GF-D8 (cell line): ENCODE data around the gene KRTAP9-9.
"Not testable (repeated sequence)": the region's sequence is repeated elsewhere in the genome, so short reads cannot be mapped to it uniquely, and the experiment has no call there.

ENCODE experiments used
- DNase-seq: peaks from one replicate; lab custom pipeline; 2025; lab: John Stamatoyannopoulos, UW

Gene KRTAP9-9

GRCh38 chr17:41265078-41265477, 9.9 kb downstream of the KRTAP9-9 start, which contains the start of gene KRTAP9-6:
Gene KRTAP9-6 (plus strand): TSS chr17:41265378. CDS start chr17:41265378, 0 bp downstream.
- DNase-seq = no peak

- DNase-seq = no peak
Measured at GRCh38 chr17:41267711-41268110, 12.5 kb downstream of the KRTAP9-9 start.

- DNase-seq = not testable (repeated sequence)
Measured at GRCh38 chr17:41271323-41271722, 16.1 kb downstream of the KRTAP9-9 start.

- DNase-seq = no peak
Measured at GRCh38 chr17:41271858-41272257, 16.7 kb downstream of the KRTAP9-9 start.

- not testable (repeated sequence) for DNase-seq
Measured at GRCh38 chr17:41275648-41276190, 20.5 kb downstream of the KRTAP9-9 start, which contains the start of gene KRTAP9-7. Gene KRTAP9-7 (plus strand): TSS chr17:41275698. CDS start chr17:41275698, 0 bp downstream.

GRCh38 chr17:41278176-41278955, 23.2 kb downstream of the KRTAP9-9 start:
- no peak for DNase-seq

GRCh38 chr17:41284043-41284442, 28.9 kb downstream of the KRTAP9-9 start:
- no peak for DNase-seq

GRCh38 chr17:41284546-41284945, 29.4 kb downstream of the KRTAP9-9 start:
- DNase-seq = no peak

GRCh38 chr17:41287050-41287449, 31.9 kb downstream of the KRTAP9-9 start:
- DNase-seq = no peak

- no peak for DNase-seq
Measured at GRCh38 chr17:41294016-41294415, 38.8 kb downstream of the KRTAP9-9 start.

- DNase-seq = no peak
Measured at GRCh38 chr17:41296846-41297245, 41.7 kb downstream of the KRTAP9-9 start.

- no peak for DNase-seq
Measured at GRCh38 chr17:41298458-41299135, 43.4 kb downstream of the KRTAP9-9 start.

GRCh38 chr17:41301204-41301790, 46.1 kb downstream of the KRTAP9-9 start:
- no peak for DNase-seq

- no peak for DNase-seq
Measured at GRCh38 chr17:41301916-41302901, 47.0 kb downstream of the KRTAP9-9 start, which contains the start of gene KRTAP29-1. Gene KRTAP29-1 (minus strand): TSS chr17:41302851. CDS start chr17:41302851, 0 bp downstream.

- DNase-seq = no peak
Measured at GRCh38 chr17:41302981-41303380, 47.8 kb downstream of the KRTAP9-9 start.

GRCh38 chr17:41304091-41304490, 48.9 kb downstream of the KRTAP9-9 start:
- DNase-seq = no peak
